GM10266 (cell line): ENCODE measurements around the gene GDPD5.

Source experiments
- DNase-seq: peaks from one replicate; pipeline ENCODE4 v3.0.0; 2012; ENCODE audit errors: extremely low spot score
- CTCF ChIP-seq: IDR thresholded peaks from 2 replicates; pipeline ENCODE4 v1.5.1; 2012; ENCODE audit warnings: mild to moderate bottlenecking, low read depth; ENCODE audit not compliant: control insufficient read depth, insufficient read depth; ENCODE audit errors: missing control alignments

The GDPD5 gene

DNA sequence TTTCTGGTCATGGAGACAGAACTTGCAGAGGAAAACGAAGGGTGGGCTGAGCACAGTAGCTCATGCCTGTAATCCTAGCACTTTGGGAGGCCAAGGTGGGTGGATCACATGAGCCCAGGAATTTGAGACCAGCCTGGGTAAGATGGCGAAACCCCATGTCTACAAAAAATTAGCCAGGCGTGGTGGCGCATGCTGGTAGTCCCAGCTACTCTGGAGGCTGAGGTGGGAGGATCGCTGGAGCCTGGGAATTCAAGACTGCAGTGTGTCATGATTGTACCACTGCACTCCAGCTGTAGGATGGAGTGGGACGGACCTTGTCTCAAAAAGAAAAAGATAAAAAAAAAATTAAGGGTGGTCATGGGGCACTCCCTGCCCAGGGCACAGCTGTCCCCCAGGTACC lies 42.2 kb upstream of the GDPD5 start:
- no peak for TF ChIP-seq CTCF
- no peak for DNase-seq

DNA sequence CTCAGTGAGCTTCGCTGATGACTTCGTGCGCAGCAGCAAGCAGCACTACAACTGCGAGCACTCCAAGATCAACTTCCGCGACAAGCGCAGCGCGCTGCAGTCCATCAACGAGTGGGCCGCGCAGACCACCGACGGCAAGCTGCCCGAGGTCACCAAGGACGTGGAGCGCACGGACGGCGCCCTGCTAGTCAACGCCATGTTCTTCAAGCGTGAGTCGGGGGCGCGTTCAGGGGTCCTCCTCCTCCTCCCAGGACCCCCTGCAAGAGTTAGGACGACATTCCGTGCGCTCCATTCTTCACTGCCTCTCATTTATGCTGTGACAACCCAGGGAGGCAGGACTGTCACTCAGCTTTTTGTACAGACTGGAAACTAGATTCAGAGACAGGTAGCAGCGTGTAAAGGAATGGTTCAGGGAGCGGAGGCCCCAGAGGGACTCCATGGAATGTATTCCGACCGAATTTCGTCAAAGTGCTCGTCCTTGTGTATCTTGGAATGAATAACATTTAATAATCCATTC lies 41.1 kb upstream of the GDPD5 start:
- DNase-seq: no peak
- TF ChIP-seq CTCF: no peak

DNA sequence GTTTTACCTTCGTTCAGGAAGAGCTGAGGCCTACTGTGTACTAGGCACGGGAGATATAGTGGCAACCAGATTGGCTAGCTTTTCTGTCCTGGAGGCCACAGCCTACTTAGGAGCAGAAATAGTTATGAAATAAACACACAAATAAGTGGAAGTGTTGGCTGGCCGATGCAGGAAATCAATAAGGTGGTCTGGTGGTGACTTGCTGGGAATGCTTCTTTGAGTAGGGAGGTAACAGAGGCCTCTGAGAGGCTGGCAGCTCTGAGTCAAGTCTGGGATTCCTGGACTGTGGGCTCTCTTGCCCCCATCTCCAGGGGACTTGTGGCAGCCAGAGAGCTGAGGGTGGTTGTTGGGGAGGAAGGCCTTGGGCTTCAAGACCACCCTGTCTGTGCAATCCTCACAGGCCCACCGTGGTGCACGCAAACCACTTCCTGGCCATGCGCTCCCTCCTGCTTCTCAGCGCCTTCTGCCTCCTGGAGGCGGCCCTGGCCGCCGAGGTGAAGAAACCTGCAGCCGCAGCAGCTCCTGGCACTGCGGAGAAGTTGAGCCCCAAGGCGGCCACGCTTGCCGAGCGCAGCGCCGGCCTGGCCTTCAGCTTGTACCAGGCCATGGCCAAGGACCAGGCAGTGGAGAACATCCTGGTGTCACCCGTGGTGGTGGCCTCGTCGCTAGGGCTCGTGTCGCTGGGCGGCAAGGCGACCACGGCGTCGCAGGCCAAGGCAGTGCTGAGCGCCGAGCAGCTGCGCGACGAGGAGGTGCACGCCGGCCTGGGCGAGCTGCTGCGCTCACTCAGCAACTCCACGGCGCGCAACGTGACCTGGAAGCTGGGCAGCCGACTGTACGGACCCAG lies 40.4 kb upstream of the GDPD5 start:
- DNase-seq: no peak
- TF ChIP-seq CTCF: no peak

DNA sequence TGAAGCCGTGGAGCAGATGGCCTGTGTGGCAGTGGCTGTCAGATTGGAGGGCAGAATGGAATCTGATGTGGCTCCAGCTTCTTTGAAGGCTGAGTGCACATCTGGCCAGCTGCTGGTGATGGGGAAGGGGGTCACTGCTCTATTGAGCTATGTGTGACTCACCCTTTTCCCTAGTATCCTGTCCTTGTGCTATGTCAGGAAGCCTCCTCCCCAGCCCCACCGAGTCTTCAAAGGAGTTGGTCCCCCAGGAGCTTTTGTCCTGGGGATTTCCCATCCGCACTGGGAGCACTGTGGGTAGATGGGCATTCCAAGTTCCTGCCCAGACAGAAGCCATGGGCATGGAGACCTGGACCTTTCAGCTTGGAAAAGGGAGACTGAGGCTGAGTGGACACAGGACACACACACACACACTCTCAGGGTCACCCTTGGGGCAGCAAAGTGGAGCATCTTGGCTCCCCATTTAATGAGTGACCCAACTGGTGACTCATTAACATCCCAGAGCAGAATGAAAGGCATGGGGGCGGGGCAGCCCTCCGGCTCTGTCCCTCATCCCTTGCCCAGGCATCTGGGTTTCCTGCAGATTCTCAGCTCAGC lies 39.6 kb upstream of the GDPD5 start:
- no peak for DNase-seq
- no peak for TF ChIP-seq CTCF

- TF ChIP-seq CTCF: no peak
- no peak for DNase-seq
Measured at GRCh38 chr11:75563978-75564552, 38.3 kb upstream of the GDPD5 start.

DNA sequence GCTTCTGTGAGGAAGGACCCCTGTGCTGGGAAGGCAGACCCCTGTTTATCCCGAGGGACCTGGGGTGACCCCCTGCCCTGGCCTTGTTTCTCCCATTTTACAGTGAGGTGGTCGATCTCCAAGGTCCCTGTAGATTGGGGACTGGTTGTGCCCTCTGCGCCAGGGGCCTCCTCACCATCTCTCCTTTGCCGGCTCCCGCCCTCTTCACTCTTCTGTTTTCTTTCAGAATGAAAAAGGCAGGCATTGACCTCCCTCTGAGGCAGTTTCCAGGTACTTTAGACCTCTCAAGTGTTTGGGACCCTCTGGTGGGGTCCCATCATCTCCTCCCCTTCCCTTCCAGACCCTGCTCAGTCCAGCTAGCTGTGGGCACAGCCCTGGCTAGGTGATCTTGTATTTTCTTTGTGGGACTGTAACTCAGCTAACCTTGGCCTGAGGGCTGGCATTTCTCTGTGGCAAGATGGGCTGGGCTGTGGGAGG lies 37.8 kb upstream of the GDPD5 start:
- TF ChIP-seq CTCF: no peak
- no peak for DNase-seq
